HepG2 (cell line): ENCODE data around the gene MAML1. TPM values are rescaled to one million over a fixed set of nuclear protein-coding genes. Genes with fewer than 3 reads are reported as not detected.

ENCODE experiments used
- AFF4 ChIP-seq: sonication (generic); formaldehyde crosslinking; IDR thresholded peaks from 2 replicates; pipeline ENCODE4 v1.4.0; 2020; ENCODE audit warnings: missing genetic modification reagents
- AKAP8 ChIP-seq: sonication (generic); formaldehyde crosslinking; IDR thresholded peaks from 2 replicates; pipeline ENCODE4 v1.5.1; 2020; ENCODE audit warnings: mild to moderate bottlenecking, missing genetic modification reagents
- ATF3 ChIP-seq: sonication (generic); formaldehyde crosslinking; IDR thresholded peaks from 2 replicates; pipeline ENCODE4 v1.4.0; 2020; ENCODE audit warnings: missing genetic modification reagents
- ATF4 ChIP-seq, 2 experiments: fragments of 450-650 bp in 1 of 2; sonication (generic) in 1 of 2; formaldehyde crosslinking; IDR thresholded peaks; 2 replicates each; pipeline versions ENCODE4 v1.5.0 to v1.8.0; 2020 to 2022; ENCODE audit warnings: mild to moderate bottlenecking in 1 of 2, missing genetic modification reagents in 1 of 2
- ETV5 ChIP-seq: IDR thresholded peaks from 2 replicates; pipeline ENCODE4 v1.6.1; 2018; ENCODE audit warnings: missing biosample characterization, missing genetic modification reagents, inconsistent platforms, borderline replicate concordance
- IKZF5 ChIP-seq: IDR thresholded peaks from 2 replicates; pipeline ENCODE4 v1.6.1; 2018; ENCODE audit warnings: missing genetic modification reagents, mild to moderate bottlenecking, missing compliant biosample characterization
- MBNL3 ChIP-seq: fragments of 250-450 bp; sonication (Bioruptor Pico); conservative IDR thresholded peaks from 2 replicates; pipeline ENCODE4 v1.8.0; 2022; ENCODE audit warnings: mild to moderate bottlenecking, inconsistent platforms
- PAX8 ChIP-seq: sonication (generic); formaldehyde crosslinking; IDR thresholded peaks from 2 replicates; pipeline ENCODE4 v1.8.0; 2022; ENCODE audit warnings: mild to moderate bottlenecking, missing genetic modification reagents, borderline replicate concordance
- PLSCR1 ChIP-seq: sonication (generic); formaldehyde crosslinking; IDR thresholded peaks from 2 replicates; pipeline ENCODE4 v1.5.0; 2020; ENCODE audit warnings: missing genetic modification reagents, mild to moderate bottlenecking, borderline replicate concordance
- SMAD1 ChIP-seq: sonication (generic); formaldehyde crosslinking; IDR thresholded peaks from 2 replicates; pipeline ENCODE4 v1.4.0; 2020; ENCODE audit warnings: missing genetic modification reagents, low read depth, mild to moderate bottlenecking, borderline replicate concordance
- ZBTB44 ChIP-seq: sonication (generic); formaldehyde crosslinking; IDR thresholded peaks from 2 replicates; pipeline ENCODE4 v1.4.0; 2020; ENCODE audit warnings: missing genetic modification reagents
- ZBTB7A ChIP-seq: sonication (generic); formaldehyde crosslinking; IDR thresholded peaks from 2 replicates; pipeline ENCODE4 v1.8.0; 2022; ENCODE audit warnings: mild to moderate bottlenecking, missing genetic modification reagents
- ZNF562 ChIP-seq: sonication (generic); formaldehyde crosslinking; IDR thresholded peaks from 2 replicates; pipeline ENCODE4 v1.8.0; 2022; ENCODE audit warnings: missing genetic modification reagents, borderline replicate concordance
- ZNF605 ChIP-seq: sonication (generic); formaldehyde crosslinking; IDR thresholded peaks from 2 replicates; pipeline ENCODE4 v1.8.0; 2022; ENCODE audit warnings: mild to moderate bottlenecking, missing genetic modification reagents
- ZNF746 ChIP-seq: sonication (generic); formaldehyde crosslinking; IDR thresholded peaks from 2 replicates; pipeline ENCODE4 v1.8.0; 2022; ENCODE audit warnings: mild to moderate bottlenecking, missing genetic modification reagents
- ZNF782 ChIP-seq: sonication (generic); formaldehyde crosslinking; IDR thresholded peaks from 2 replicates; pipeline ENCODE4 v1.4.0; 2020; ENCODE audit warnings: missing genetic modification reagents, mild to moderate bottlenecking, borderline replicate concordance
- ZNF839 ChIP-seq: sonication (generic); formaldehyde crosslinking; IDR thresholded peaks from 2 replicates; pipeline ENCODE4 v1.4.0; 2020; ENCODE audit warnings: missing genetic modification reagents, mild to moderate bottlenecking, borderline replicate concordance
- polyA plus RNA-seq, 8 experiments: library from polyadenylated mRNA; depleted of rRNA in 3 of 8; stranded (reverse) in 7 of 8; unstranded in 1 of 8; fragments of >200 nt; fragmentation: Illumina TruSeq in 4 of 8; extraction: Trizol in 4 of 8; gene quantifications; 2 replicates each; pipeline versions ENCODE4 v1.2.1 to v1.2.3, GENCODE V29; 2011 to 2016; ENCODE audit warnings: low read depth in 4 of 8, missing spikeins in 1 of 8, mixed read lengths in 1 of 8; ENCODE audit not compliant: insufficient read depth in 1 of 8
- total RNA-seq, 5 experiments: library from RNA; depleted of rRNA; stranded (reverse); fragments of >200 nt; fragmentation: Illumina TruSeq; extraction: Trizol; gene quantifications; 2 replicates each; pipeline ENCODE4 v1.2.3, GENCODE V29; 2016; ENCODE audit warnings: low read depth in 1 of 5

The MAML1 gene
- total and polyA plus RNA-seq, 2 of the 13 experiments (the other 11 are each of a cell fraction or from before 2014, with no cell fraction given) = 10.0 to 10.8 TPM

GRCh38 chr5:179805529-179806249, 73.1 kb downstream of the MAML1 start (continued):
- TF ChIP-seq ATF4 (CRISPR knock-in tag; IDR thresholded peaks at IDR 0.05) (no peak), IKZF5 (no peak), ZNF562 (no peak), MBNL3 (CRISPR knock-in tag) (no peak), AFF4 (no peak; the same call in 1 of the 2 replicates), AKAP8 (CRISPR knock-in tag) (0 out of 2 replicates have a peak, but pooled peaks have one; percentile 35), SMAD1 (CRISPR knock-in tag) (no peak; the same call in 1 of the 2 replicates), ZNF605 (CRISPR knock-in tag) (0 out of 2 replicates have a peak, but pooled peaks have one; percentile 27), ZNF782 (CRISPR knock-in tag) (no peak), ATF3 (CRISPR knock-in tag) (no peak), ETV5 (CRISPR knock-in tag) (0 out of 2 replicates have a peak, but pooled peaks have one; percentile 2), ZNF746 (no peak), ZBTB44 (CRISPR knock-in tag) (no peak), PAX8 (CRISPR knock-in tag) (no peak; the same call in 1 of the 2 replicates), ZBTB7A (CRISPR knock-in tag) (no peak), ZNF839 (CRISPR knock-in tag) (no peak), PLSCR1 (CRISPR knock-in tag) (no peak)
